Measurements from ENCODE around the gene KIF2A. TPM values are rescaled to one million over a fixed set of nuclear protein-coding genes. Genes with fewer than 3 reads are reported as not detected.

Gene KIF2A
- total and polyA plus RNA-seq, 9 of the 15 experiments (the other 6 are each of a cell fraction or from before 2014, with no cell fraction given), result 42.6 to 126 (median 77.6) TPM

DNA sequence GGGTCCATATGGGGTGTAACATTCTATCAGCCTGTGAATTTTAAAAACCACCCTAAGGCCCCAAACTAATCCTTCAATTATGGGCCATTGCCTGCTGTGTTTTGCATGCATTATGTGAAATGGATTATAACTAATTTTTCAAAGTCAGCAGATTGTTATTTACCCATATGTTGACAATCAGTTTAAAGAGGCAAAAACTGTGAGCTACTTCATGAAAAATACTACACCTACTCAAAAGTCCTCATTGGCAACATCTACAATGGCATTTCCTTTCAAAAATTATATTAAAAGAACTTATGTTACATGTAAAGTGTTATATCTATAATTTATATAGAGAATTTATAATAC is 49.0 kb upstream of the KIF2A start (continued):
- TF ChIP-seq, protein P1, sequence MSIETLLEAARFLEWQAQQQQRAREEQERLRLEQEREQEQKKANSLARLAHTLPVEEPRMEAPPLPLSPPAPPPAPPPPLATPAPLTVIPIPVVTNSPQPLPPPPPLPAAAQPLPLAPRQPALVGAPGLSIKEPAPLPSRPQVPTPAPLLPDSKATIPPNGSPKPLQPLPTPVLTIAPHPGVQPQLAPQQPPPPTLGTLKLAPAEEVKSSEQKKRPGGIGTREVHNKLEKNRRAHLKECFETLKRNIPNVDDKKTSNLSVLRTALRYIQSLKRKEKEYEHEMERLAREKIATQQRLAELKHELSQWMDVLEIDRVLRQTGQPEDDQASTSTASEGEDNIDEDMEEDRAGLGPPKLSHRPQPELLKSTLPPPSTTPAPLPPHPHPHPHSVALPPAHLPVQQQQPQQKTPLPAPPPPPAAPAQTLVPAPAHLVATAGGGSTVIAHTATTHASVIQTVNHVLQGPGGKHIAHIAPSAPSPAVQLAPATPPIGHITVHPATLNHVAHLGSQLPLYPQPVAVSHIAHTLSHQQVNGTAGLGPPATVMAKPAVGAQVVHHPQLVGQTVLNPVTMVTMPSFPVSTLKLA (conservative IDR thresholded peaks at IDR 0.05), result 0 out of 4 replicates have a peak, but pooled peaks of 1 of the 2 experiments have one; percentile 28
- TF ChIP-seq ZNF707 (CRISPR knock-in tag; conservative IDR thresholded peaks at IDR 0.05) (no peak), NRF1 (conservative IDR thresholded peaks at IDR 0.05 in 1 of 2, IDR thresholded peaks at IDR 0.05 in 1 of 2) (no peak; a peak in 1 of 4 replicates), SRF (CRISPR knock-in tag; IDR thresholded peaks at IDR 0.05) (0 out of 4 replicates have a peak, but pooled peaks of 1 of the 2 experiments have one; percentile 18), ESRRB (CRISPR knock-in tag; IDR thresholded peaks at IDR 0.05; ENCODE audit: borderline replicate concordance) (no peak), C11orf30 (IDR thresholded peaks at IDR 0.05; ENCODE audit: low read depth) (peak; percentile 83)

DNA sequence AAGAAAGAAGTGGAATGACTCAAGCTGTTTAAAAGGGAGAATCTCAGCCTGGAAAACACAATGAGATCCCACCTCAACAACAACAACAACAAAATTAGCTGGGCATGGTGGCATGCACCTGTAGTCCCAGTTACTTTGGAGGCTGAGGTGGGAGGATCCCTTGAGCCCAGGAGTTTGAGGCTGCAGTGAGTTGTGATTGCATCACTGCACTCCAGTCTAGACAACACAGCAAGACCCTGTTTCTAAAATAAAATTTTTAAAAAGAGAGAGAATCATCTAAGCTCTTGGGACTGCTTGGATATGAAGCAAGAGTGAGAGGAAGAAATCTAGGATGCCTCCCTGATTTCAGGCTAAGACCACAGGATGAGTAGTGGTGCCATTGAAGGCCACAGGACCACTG is 47.4 kb upstream of the KIF2A start:
- H3K9ac ChIP-seq (ENCODE audit: insufficient read depth in 1 of 2, low read depth in 2 of 2, low read length in 2 of 2), result no peak overlapping the region
- H3K9me1 ChIP-seq (ENCODE audit: control insufficient read depth, insufficient read depth, low read length), result no peaks in the 10 kb centered on the region
- peaks cover 8 to 35% of the 10 kb centered on the region in 2 experiments; a peak in 4 of 5 replicates for H3K4me1 ChIP-seq (replicated peaks in 1 of 2; ENCODE audit: control insufficient read depth in 2 of 2, insufficient read depth in 2 of 2, low read length in 2 of 2)
- no peaks in the 10 kb centered on the region for H3K36me3 ChIP-seq (ENCODE audit: control insufficient read depth, insufficient read depth, low read length)
- H4K20me1 ChIP-seq (replicated peaks; ENCODE audit: control insufficient read depth, insufficient read depth, low read length), result no peaks in the 10 kb centered on the region
- no peak overlapping the region for H2AFZ ChIP-seq (ENCODE audit: low read depth, low read length)
- intact Hi-C loops (cut with micrococcal nuclease), result no loop called here
- FAIRE-seq (no peak), DNase-seq (ENCODE audit: extremely low read depth in 1 of 4, low spot score in 3 of 4) (no peak), ATAC-seq (no peak)
- CTCF ChIA-PET (ENCODE audit: low intra/inter-chr PET ratio), result no interaction called here
- no TSS peak for BruUV-seq (replicated peaks)
- in situ Hi-C loops (cut with MboI), result no loop called here
- no peak overlapping the region for H3K4me3 ChIP-seq
- H3K9me3 ChIP-seq (replicated peaks; ENCODE audit: control insufficient read depth, insufficient read depth, low read depth, low read length), result peaks cover 3% of the 10 kb centered on the region; the same call in 1 of the 2 replicates
- no peak overlapping the region for H3K4me2 ChIP-seq (ENCODE audit: insufficient read depth, low read length)
- POLR2A ChIA-PET, result interaction anchor here (0.6 to 1.3 kb wide), 2 partner anchors 11 to 20 kb away, joined by 3 read pairs; no protein-coding TSS in a partner anchor
- H3K79me2 ChIP-seq (ENCODE audit: control insufficient read depth, insufficient read depth, low read length), result no peaks in the 10 kb centered on the region
- no peak overlapping the region for H3K27ac ChIP-seq (ENCODE audit: extremely low read depth, low read depth, low read length)
- no peaks in the 10 kb centered on the region for H3K27me3 ChIP-seq (ENCODE audit: control insufficient read depth in 2 of 2, insufficient read depth in 2 of 2, low read length in 2 of 2)
- no peak for TF ChIP-seq FOXA1 (IDR thresholded peaks at IDR 0.05; ENCODE audit: borderline replicate concordance)
- TF ChIP-seq ZFX (CRISPR knock-in tag; IDR thresholded peaks at IDR 0.05), result no peak
- TF ChIP-seq HNRNPL (IDR thresholded peaks at IDR 0.05; ENCODE audit: low read depth, low read length), result no peak
- TF ChIP-seq ZNF79 (CRISPR knock-in tag; IDR thresholded peaks at IDR 0.05; ENCODE audit: low read depth), result no peak
- TF ChIP-seq, protein P2, sequence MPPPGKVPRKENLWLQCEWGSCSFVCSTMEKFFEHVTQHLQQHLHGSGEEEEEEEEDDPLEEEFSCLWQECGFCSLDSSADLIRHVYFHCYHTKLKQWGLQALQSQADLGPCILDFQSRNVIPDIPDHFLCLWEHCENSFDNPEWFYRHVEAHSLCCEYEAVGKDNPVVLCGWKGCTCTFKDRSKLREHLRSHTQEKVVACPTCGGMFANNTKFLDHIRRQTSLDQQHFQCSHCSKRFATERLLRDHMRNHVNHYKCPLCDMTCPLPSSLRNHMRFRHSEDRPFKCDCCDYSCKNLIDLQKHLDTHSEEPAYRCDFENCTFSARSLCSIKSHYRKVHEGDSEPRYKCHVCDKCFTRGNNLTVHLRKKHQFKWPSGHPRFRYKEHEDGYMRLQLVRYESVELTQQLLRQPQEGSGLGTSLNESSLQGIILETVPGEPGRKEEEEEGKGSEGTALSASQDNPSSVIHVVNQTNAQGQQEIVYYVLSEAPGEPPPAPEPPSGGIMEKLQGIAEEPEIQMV (tag; conservative IDR thresholded peaks at IDR 0.05; ENCODE audit: low read depth), result no peak
- no peak; the same call in 1 of the 2 replicates for TF ChIP-seq CEBPG (CRISPR knock-in tag; IDR thresholded peaks at IDR 0.05)
- TF ChIP-seq CEBPG (tag; conservative IDR thresholded peaks at IDR 0.05 in 1 of 2, IDR thresholded peaks at IDR 0.05 in 1 of 2), result peak in 1 of 2 experiments; percentile 52; a peak in 1 of 4 replicates
- TF ChIP-seq CEBPB (tag; IDR thresholded peaks at IDR 0.05), result peak; percentile 47
- no peak for TF ChIP-seq ZNF146 (CRISPR knock-in tag; IDR thresholded peaks at IDR 0.05; ENCODE audit: unreplicated experiment)
- no peak for TF ChIP-seq HNRNPLL (IDR thresholded peaks at IDR 0.05; ENCODE audit: low read depth, low read length, poor library complexity, severe bottlenecking)
- no peak for TF ChIP-seq POLR3A (IDR thresholded peaks at IDR 0.05; ENCODE audit: borderline replicate concordance, extremely low read depth, insufficient read depth, insufficient read length)
- no peak for TF ChIP-seq ZKSCAN8 (CRISPR knock-in tag; IDR thresholded peaks at IDR 0.05)
- no peak for TF ChIP-seq MEF2D (tag; conservative IDR thresholded peaks at IDR 0.05; ENCODE audit: low read depth)
